HCT116 (cell line): ENCODE results near the gene FAM118B. TPM values are rescaled to one million over a fixed set of nuclear protein-coding genes. Genes with fewer than 3 reads are reported as not detected.

ENCODE experiments used
- ATAC-seq: fragments of 200-7000 bp; cut with Tn5 transposase; 2 replicates; pipeline ENCODE4 v1.9.1; 2020; ENCODE audit warnings: mild to moderate bottlenecking, moderate library complexity
- BruUV-seq: library from RNA; stranded (reverse); fragments of 400-500 nt; replicated peaks from 2 replicates; lab custom pipeline; 2021; lab: Mats Ljungman, UMichigan
- CTCF ChIA-PET: fragments of 300-600 bp; sonication (Branson Sonifier 250); formaldehyde crosslinking; loops from one replicate; lab custom pipeline; 2021; ENCODE audit warnings: antibody characterized with exemption; lab: Charles Lee
- POLR2A ChIA-PET: fragments of 300-600, 350-600 bp; sonication (Branson Sonifier 250); formaldehyde crosslinking; loops from one replicate; lab custom pipeline; 2021; ENCODE audit warnings: antibody characterized with exemption; lab: Charles Lee
- RAD21 ChIA-PET, 2 experiments: fragments of 300-600 bp; sonication (Branson Sonifier 250); formaldehyde crosslinking; loops; one replicate each; lab custom pipeline; 2023; ENCODE audit warnings: low total read pairs in 2 of 2; ENCODE audit not compliant: uncharacterized antibody in 2 of 2, unreplicated experiment in 2 of 2, low non-redundant PET in 1 of 2; lab: Charles Lee
- DNase-seq: peaks from one replicate; pipeline ENCODE4 v3.0.0-alpha.2; 2010; ENCODE audit warnings: low read depth, low spot score
- H2AFZ ChIP-seq: fragments of 200-600 bp; shearing (Covaris generic), sonication (generic); 2 replicates; pipeline ENCODE4 v1.6.1; 2017; ENCODE audit warnings: low read depth, mixed run types, mixed read lengths, antibody characterized with exemption, low read length; ENCODE audit not compliant: poor library complexity, severe bottlenecking
- H3K27ac ChIP-seq: 2 replicates; pipeline ENCODE4 v1.5.1; 2012; ENCODE audit warnings: low read depth, low read length
- H3K27me3 ChIP-seq: fragments of 200-600 bp; sonication (generic); 2 replicates; pipeline ENCODE4 v1.6.1; 2016; ENCODE audit warnings: mixed run types, low read length, mixed read lengths; ENCODE audit not compliant: insufficient read depth
- H3K36me3 ChIP-seq, 2 experiments: fragments of 200-500 bp in 1 of 2; fragments of 200-600 bp in 1 of 2; sonication (Bioruptor generic) in 1 of 2; sonication (generic) in 1 of 2; 2 replicates each; pipeline versions ENCODE4 v1.5.1 to v1.6.1; 2014 to 2016; ENCODE audit warnings: low read length in 2 of 2, inconsistent platforms in 1 of 2, mixed read lengths in 1 of 2, mixed run types in 1 of 2; ENCODE audit not compliant: insufficient read depth in 2 of 2, control insufficient read depth in 1 of 2
- H3K4me1 ChIP-seq, 2 experiments: fragments of 200-600 bp in 1 of 2; sonication (generic) in 1 of 2; 2 replicates each; pipeline versions ENCODE4 v1.5.1 to v1.6.1; 2012 to 2017; ENCODE audit warnings: low read length in 2 of 2, inconsistent platforms in 1 of 2, mild to moderate bottlenecking in 1 of 2, mixed read lengths in 1 of 2, mixed run types in 1 of 2, moderate library complexity in 1 of 2; ENCODE audit not compliant: insufficient read depth in 2 of 2, control insufficient read depth in 1 of 2
- H3K4me2 ChIP-seq: fragments of 200-600 bp; sonication (generic); 2 replicates; pipeline ENCODE4 v1.6.1; 2017; ENCODE audit warnings: mixed run types, low read length, mixed read lengths
- H3K4me3 ChIP-seq, 2 experiments: fragments of 200-600 bp in 1 of 2; sonication (generic) in 1 of 2; replicated peaks in 1 of 2; 2 replicates each; pipeline ENCODE4 v1.5.1; 2011 to 2016; ENCODE audit warnings: low read length in 2 of 2, control low read depth in 1 of 2, low read depth in 1 of 2, mild to moderate bottlenecking in 1 of 2, mixed read lengths in 1 of 2, mixed run types in 1 of 2
- H3K79me2 ChIP-seq: fragments of 200-600 bp; sonication (generic); 2 replicates; pipeline ENCODE4 v1.6.1; 2017; ENCODE audit warnings: mild to moderate bottlenecking, mixed run types, low read length, moderate library complexity, mixed read lengths; ENCODE audit not compliant: insufficient read depth
- H3K9ac ChIP-seq: fragments of 200-600 bp; sonication (generic); 2 replicates; pipeline ENCODE4 v1.6.1; 2016; ENCODE audit warnings: low read length, mixed read lengths
- H3K9me2 ChIP-seq: fragments of 200-600 bp; sonication (generic), shearing (Covaris generic); 2 replicates; pipeline ENCODE4 v1.6.1; 2017; ENCODE audit warnings: mixed run types, mild to moderate bottlenecking, moderate library complexity; ENCODE audit not compliant: insufficient read depth
- H3K9me3 ChIP-seq, 2 experiments: fragments of 200-500 bp in 1 of 2; fragments of 200-600 bp in 1 of 2; sonication (Bioruptor generic) in 1 of 2; sonication (generic) in 1 of 2; 2 replicates each; pipeline ENCODE4 v1.6.1; 2014 to 2017; ENCODE audit warnings: low read length in 2 of 2, mixed read lengths in 2 of 2, inconsistent platforms in 1 of 2, low read depth in 1 of 2, mild to moderate bottlenecking in 1 of 2, mixed run types in 1 of 2, moderate library complexity in 1 of 2; ENCODE audit not compliant: control insufficient read depth in 1 of 2, insufficient read depth in 1 of 2
- H4K20me1 ChIP-seq: fragments of 200-600 bp; sonication (generic), shearing (Covaris generic); 2 replicates; pipeline ENCODE4 v1.6.1; 2017; ENCODE audit warnings: mixed run types, mild to moderate bottlenecking, moderate library complexity; ENCODE audit not compliant: insufficient read depth
- CTCF ChIP-seq, 3 experiments: fragments of 200-600 bp in 1 of 3; sonication (generic) in 1 of 3; IDR thresholded peaks in 2 of 3; conservative IDR thresholded peaks in 1 of 3; 2 replicates each; pipeline ENCODE4 v1.5.1; 2012 to 2017; ENCODE audit warnings: low read depth in 2 of 3, low read length in 2 of 3, antibody characterized with exemption in 1 of 3, borderline replicate concordance in 1 of 3, control low read depth in 1 of 3, mild to moderate bottlenecking in 1 of 3, mixed read lengths in 1 of 3, mixed run types in 1 of 3, moderate library complexity in 1 of 3; ENCODE audit not compliant: insufficient read depth in 1 of 3
- SP1 ChIP-seq: IDR thresholded peaks from 2 replicates; pipeline ENCODE4 v1.6.1; 2012; ENCODE audit warnings: low read depth
- ZBTB33 ChIP-seq: IDR thresholded peaks from 2 replicates; pipeline ENCODE4 v1.6.1; 2011; ENCODE audit warnings: mild to moderate bottlenecking, low read length, moderate library complexity; ENCODE audit not compliant: insufficient replicate concordance; ENCODE audit errors: extremely low read depth
- ZFX ChIP-seq: fragments of 450-650 bp; IDR thresholded peaks from 2 replicates; pipeline ENCODE4 v1.6.1; 2017
- intact Hi-C: fragments of 100-400 bp; cut with micrococcal nuclease; formaldehyde crosslinking; loops from 2 replicates; pipeline ENCODE4 v1.10.0; 2022
- total RNA-seq: library from RNA; stranded (reverse); gene quantifications from one replicate; pipeline ENCODE4 v1.2.1, GENCODE V29; 2021; ENCODE audit not compliant: unreplicated experiment

The FAM118B gene
- total RNA-seq, 1 experiment from 2014 or later = 12.8 TPM

GRCh38 chr11:126186708-126187529 lies 24.7 kb upstream of the FAM118B start:
- Histone ChIP-seq H3K27me3 (no peaks in the 10 kb centered on the region), H3K36me3 (peaks cover 0 to under 1% of the 10 kb centered on the region in 2 experiments; a peak in 1 of 4 replicates), H4K20me1 (no peaks in the 10 kb centered on the region), H2AFZ (no peak overlapping the region), H3K4me3 (no peak overlapping the region), H3K9me3 (no peaks in the 10 kb centered on the region), H3K9ac (no peak overlapping the region), H3K27ac (no peak overlapping the region), H3K9me2 (no peaks in the 10 kb centered on the region), H3K4me2 (no peak overlapping the region), H3K4me1 (no peaks in the 10 kb centered on the region), H3K79me2 (no peaks in the 10 kb centered on the region)
- ChIA-PET CTCF (no interaction called here), POLR2A (no interaction called here), RAD21 (no interaction called here)
- peak; percentile 45; the same call in 1 of the 2 replicates for ATAC-seq
- DNase-seq = no peak
- no TSS peak for BruUV-seq
- intact Hi-C loops = no loop called here
- TF ChIP-seq ZFX (no peak), CTCF (IDR thresholded peaks at IDR 0.05 in 2 of 3, conservative IDR thresholded peaks at IDR 0.05 in 1 of 3; ENCODE audit: borderline replicate concordance in 1 of 3, insufficient read depth in 1 of 3, low read depth in 2 of 3, low read length in 2 of 3) (0 out of 6 replicates have a peak, but pooled peaks of 1 of the 3 experiments have one; percentile 5), ZBTB33 (no peak), SP1 (no peak)
